Hematopoietic multipotent progenitor cell treated with erythropoietin and hydrocortisone succinate and interleukin-3 and kit ligand, for 8 days (in vitro differentiated cells): ENCODE data around the gene PKM.

Experiments used
- DNase-seq: peaks from one replicate; pipeline ENCODE4 v3.0.0-alpha.2; 2015

The PKM gene

GRCh38 chr15:72153269-72154000 lies 77.6 kb downstream of the PKM start:
- no peak for DNase-seq
